IMR-90 (cell line): ENCODE data around the gene NLRP14.

ENCODE experiments used
- CTCF ChIP-seq: conservative IDR thresholded peaks from 2 replicates; pipeline ENCODE4 v1.5.1; 2012; ENCODE audit warnings: mild to moderate bottlenecking, low read depth, low read length, improper control_type of control experiment
- MAFK ChIP-seq: IDR thresholded peaks from 2 replicates; pipeline ENCODE4 v1.6.1; 2012; ENCODE audit warnings: low read depth, low read length, improper control_type of control experiment
- MAZ ChIP-seq: IDR thresholded peaks from 2 replicates; pipeline ENCODE4 v1.6.1; 2012; ENCODE audit warnings: low read depth, mild to moderate bottlenecking, low read length, improper control_type of control experiment, moderate library complexity, borderline replicate concordance
- POLR2A ChIP-seq: IDR thresholded peaks from 2 replicates; pipeline ENCODE4 v1.6.1; 2012; ENCODE audit warnings: mild to moderate bottlenecking, low read depth, low read length
- RFX5 ChIP-seq: IDR thresholded peaks from 2 replicates; pipeline ENCODE4 v1.8.0; 2012; ENCODE audit warnings: low read depth, mild to moderate bottlenecking, low read length, moderate library complexity
- SMC3 ChIP-seq: fragments of 150-350 bp; IDR thresholded peaks from 2 replicates; pipeline ENCODE4 v1.6.1; 2016; ENCODE audit warnings: low read depth, mild to moderate bottlenecking, antibody characterized with exemption, low read length, moderate library complexity
- USF2 ChIP-seq: fragments of 150-350 bp; IDR thresholded peaks from 2 replicates; pipeline ENCODE4 v1.6.1; 2017; ENCODE audit warnings: mild to moderate bottlenecking, antibody characterized with exemption, low read length, low read depth

GRCh38 chr11:7080900-7081299 is 60.6 kb downstream of the NLRP14 start:
- TF ChIP-seq SMC3 (no peak), CTCF (no peak), USF2 (no peak), MAFK (no peak), MAZ (no peak), RFX5 (no peak), POLR2A (no peak)
